H9 (cell line): Measurements from ENCODE around the gene CGAS. TPM values are rescaled to one million over a fixed set of nuclear protein-coding genes. Genes with fewer than 3 reads are reported as not detected.

Source experiments
- DNase-seq: peaks from one replicate; pipeline ENCODE4 v3.0.0-alpha.2; 2017
- H2AFZ ChIP-seq: one replicate; pipeline ENCODE4 v1.6.1; 2013; ENCODE audit warnings: mild to moderate bottlenecking, low read length, control low read depth, moderate library complexity
- H2AK5ac ChIP-seq: 2 replicates; pipeline ENCODE4 v1.6.1; 2013; ENCODE audit warnings: low read length, control low read depth, mixed read lengths; ENCODE audit not compliant: insufficient read length
- H2BK120ac ChIP-seq: one replicate; pipeline ENCODE4 v1.6.1; 2013; ENCODE audit warnings: low read depth, mild to moderate bottlenecking, low read length, control low read depth, inconsistent platforms; ENCODE audit not compliant: poor library complexity, severe bottlenecking
- H2BK12ac ChIP-seq: 2 replicates; pipeline ENCODE4 v1.6.1; 2013; ENCODE audit warnings: low read length, control low read depth, mixed read lengths, low read depth; ENCODE audit not compliant: insufficient read length
- H2BK15ac ChIP-seq: 2 replicates; pipeline ENCODE4 v1.6.1; 2013; ENCODE audit warnings: low read depth, low read length, control low read depth
- H2BK20ac ChIP-seq: one replicate; pipeline ENCODE4 v1.6.1; 2013; ENCODE audit warnings: low read depth, mild to moderate bottlenecking, low read length, control low read depth, inconsistent platforms; ENCODE audit not compliant: poor library complexity, severe bottlenecking
- H2BK5ac ChIP-seq: 2 replicates; pipeline ENCODE4 v1.6.1; 2013; ENCODE audit warnings: low read length, control low read depth, mixed read lengths; ENCODE audit not compliant: insufficient read length
- H3K14ac ChIP-seq: 2 replicates; pipeline ENCODE4 v1.6.1; 2013; ENCODE audit warnings: low read length, control low read depth; ENCODE audit not compliant: insufficient read depth
- H3K18ac ChIP-seq: 2 replicates; pipeline ENCODE4 v1.6.1; 2013; ENCODE audit warnings: low read depth, mild to moderate bottlenecking, mixed read lengths, low read length, control low read depth; ENCODE audit not compliant: insufficient read length
- H3K23ac ChIP-seq: 2 replicates; pipeline ENCODE4 v1.6.1; 2013; ENCODE audit warnings: low read length, control low read depth, mixed read lengths, low read depth; ENCODE audit not compliant: insufficient read length
- H3K23me2 ChIP-seq: 2 replicates; pipeline ENCODE4 v1.6.1; 2013; ENCODE audit warnings: low read depth, mild to moderate bottlenecking, mixed read lengths, low read length, control low read depth; ENCODE audit not compliant: insufficient read length, poor library complexity, severe bottlenecking
- H3K27ac ChIP-seq: 2 replicates; pipeline ENCODE4 v1.5.1; 2013; ENCODE audit warnings: low read length, control low read depth, mixed read lengths, low read depth; ENCODE audit not compliant: insufficient read length
- H3K27me3 ChIP-seq: 2 replicates; pipeline ENCODE4 v1.6.1; 2013; ENCODE audit warnings: low read length, control low read depth, inconsistent platforms; ENCODE audit not compliant: insufficient read depth
- H3K4ac ChIP-seq: 2 replicates; pipeline ENCODE4 v1.6.1; 2013; ENCODE audit warnings: low read depth, mild to moderate bottlenecking, control low read depth, inconsistent platforms, low read length, moderate library complexity
- H3K4me1 ChIP-seq: 2 replicates; pipeline ENCODE4 v1.6.1; 2013; ENCODE audit warnings: low read length, control low read depth, inconsistent platforms; ENCODE audit not compliant: insufficient read depth
- H3K4me2 ChIP-seq: 2 replicates; pipeline ENCODE4 v1.6.1; 2013; ENCODE audit warnings: low read length, control low read depth, mixed read lengths; ENCODE audit not compliant: insufficient read length, insufficient read depth
- H3K56ac ChIP-seq: 2 replicates; pipeline ENCODE4 v1.6.1; 2013; ENCODE audit warnings: low read depth, mild to moderate bottlenecking, mixed read lengths, low read length, control low read depth; ENCODE audit not compliant: insufficient read length
- H3K79me1 ChIP-seq: 2 replicates; pipeline ENCODE4 v1.6.1; 2013; ENCODE audit warnings: low read depth, mild to moderate bottlenecking, moderate library complexity, low read length, control low read depth, inconsistent platforms; ENCODE audit not compliant: insufficient read depth, poor library complexity, severe bottlenecking
- H3K79me2 ChIP-seq: 2 replicates; pipeline ENCODE4 v1.6.1; 2013; ENCODE audit warnings: low read length, control low read depth, inconsistent platforms; ENCODE audit not compliant: insufficient read depth
- H3K9ac ChIP-seq: 2 replicates; pipeline ENCODE4 v1.6.1; 2013; ENCODE audit warnings: low read length, control low read depth, mixed read lengths; ENCODE audit not compliant: insufficient read length; ENCODE audit errors: extremely low read depth
- H3K9me3 ChIP-seq: one replicate; pipeline ENCODE4 v1.6.1; 2013; ENCODE audit warnings: low read depth, low read length, inconsistent platforms; ENCODE audit not compliant: control insufficient read depth
- H3T11ph ChIP-seq: one replicate; pipeline ENCODE4 v1.6.1; 2013; ENCODE audit warnings: mild to moderate bottlenecking, low read length, control low read depth, inconsistent platforms
- H4K20me1 ChIP-seq: one replicate; pipeline ENCODE4 v1.6.1; 2013; ENCODE audit not compliant: control insufficient read depth, insufficient read length, insufficient read depth
- H4K5ac ChIP-seq: 2 replicates; pipeline ENCODE4 v1.6.1; 2013; ENCODE audit warnings: low read depth, mild to moderate bottlenecking, mixed read lengths, low read length, control low read depth; ENCODE audit not compliant: insufficient read length
- H4K8ac ChIP-seq: replicated peaks from 2 replicates; pipeline ENCODE4 v1.6.1; 2013; ENCODE audit warnings: low read length, control low read depth, mixed read lengths, low read depth; ENCODE audit not compliant: insufficient read length
- H4K91ac ChIP-seq: 2 replicates; pipeline ENCODE4 v1.6.1; 2013; ENCODE audit warnings: low read depth, mild to moderate bottlenecking, moderate library complexity, mixed read lengths, low read length, control low read depth; ENCODE audit not compliant: insufficient read length
- H3K27ac Mint-ChIP-seq, 3 experiments: 2 replicates in 2 of 3; 3 replicates in 1 of 3; pipeline ENCODE4 v1.8.0; 2020 to 2021; ENCODE audit warnings: mixed read lengths in 3 of 3, mild to moderate bottlenecking in 1 of 3, moderate library complexity in 1 of 3
- H3K27me3 Mint-ChIP-seq: 2 replicates; pipeline ENCODE4 v1.8.0; 2021; ENCODE audit warnings: low read depth, mild to moderate bottlenecking, moderate library complexity, mixed read lengths
- H3K36me3 Mint-ChIP-seq, 3 experiments: 2 replicates in 2 of 3; 3 replicates in 1 of 3; pipeline ENCODE4 v1.8.0; 2020 to 2021; ENCODE audit warnings: low read depth in 3 of 3, mixed read lengths in 3 of 3; ENCODE audit not compliant: insufficient read depth in 1 of 3
- H3K4me1 Mint-ChIP-seq, 2 experiments: 2 replicates each; pipeline ENCODE4 v1.8.0; 2020; ENCODE audit warnings: mixed read lengths in 2 of 2
- H3K4me3 Mint-ChIP-seq, 2 experiments: 2 replicates in 1 of 2; 3 replicates in 1 of 2; pipeline ENCODE4 v1.8.0; 2020 to 2021; ENCODE audit warnings: mild to moderate bottlenecking in 2 of 2, mixed read lengths in 2 of 2, moderate library complexity in 1 of 2
- H3K9me3 Mint-ChIP-seq, 2 experiments: 2 replicates in 1 of 2; 3 replicates in 1 of 2; pipeline ENCODE4 v1.8.0; 2020; ENCODE audit warnings: mild to moderate bottlenecking in 2 of 2, mixed read lengths in 2 of 2, moderate library complexity in 1 of 2
- WGBS: extraction: QIAGEN DNeasy Blood & Tissue Kit; methylation state at CpG from one replicate; pipeline ENCODE4 v1.1.7; 2013; ENCODE audit warnings: missing lambda C conversion rate, low lambda C conversion rate, mixed read lengths; ENCODE audit not compliant: insufficient read length; ENCODE audit errors: extremely low coverage; 5-methylcytosine and 5-hydroxymethylcytosine counted together
- total RNA-seq: library from RNA; stranded (reverse); gene quantifications from 2 replicates; pipeline ENCODE4 v1.2.1, GENCODE V29; 2021
- TF ChIP-seq, protein P1 (sequence below): fragments of 200-600 bp; sonication (generic); conservative IDR thresholded peaks from 3 replicates; pipeline ENCODE4 v1.8.0; 2021; ENCODE audit warnings: antibody characterized with exemption, mild to moderate bottlenecking

Gene CGAS
- total RNA-seq, 1 experiment from 2014 or later = 1.7 TPM

DNA sequence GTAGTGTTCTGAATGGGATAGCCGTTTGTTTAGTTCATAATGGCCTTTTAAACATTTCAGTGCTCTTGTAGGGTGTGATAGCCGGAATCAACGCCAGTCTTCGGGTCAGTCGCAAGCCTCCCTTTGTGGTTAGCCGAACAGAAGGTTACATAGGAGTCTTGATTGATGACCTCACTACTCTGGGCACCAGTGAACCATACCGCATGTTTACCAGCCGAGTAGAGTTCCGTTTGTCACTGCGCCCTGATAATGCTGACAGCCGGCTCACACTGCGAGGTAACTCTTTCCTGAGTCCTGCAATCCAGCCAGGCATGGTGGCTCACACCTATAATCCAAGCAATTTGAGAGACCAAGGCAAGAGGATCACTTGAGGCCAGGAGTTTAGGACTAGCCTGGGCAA is 29.9 kb upstream of the CGAS start:
- Histone ChIP-seq H3K14ac (no peak overlapping the region), H2BK12ac (no peak overlapping the region), H3K23ac (no peak overlapping the region), H4K8ac (no peak overlapping the region), H3K27ac (no peak overlapping the region), H3K4me2 (no peak overlapping the region), H4K20me1 (no peaks in the 10 kb centered on the region), H2BK120ac (no peak overlapping the region), H2BK5ac (no peak overlapping the region), H3K18ac (no peak overlapping the region), H4K5ac (no peak overlapping the region), H3K79me2 (no peaks in the 10 kb centered on the region), H3T11ph (no peak overlapping the region), H2BK15ac (no peak overlapping the region), H2BK20ac (no peak overlapping the region), H3K23me2 (no peaks in the 10 kb centered on the region), H3K9me3 (no peaks in the 10 kb centered on the region), H3K56ac (no peak overlapping the region), H3K4me1 (no peaks in the 10 kb centered on the region), H3K9ac (no peak overlapping the region), H3K79me1 (no peaks in the 10 kb centered on the region), H3K4ac (no peak overlapping the region), H3K27me3 (no peaks in the 10 kb centered on the region), H2AK5ac (no peak overlapping the region), H2AFZ (no peak overlapping the region), H4K91ac (no peak overlapping the region)
- no peak overlapping the region for H3K4me3 Mint-ChIP-seq
- no peaks in the 10 kb centered on the region for H3K27me3 Mint-ChIP-seq
- no CpG with 5 or more reads among the region's 12 CpGs for WGBS
- TF ChIP-seq, protein P1, sequence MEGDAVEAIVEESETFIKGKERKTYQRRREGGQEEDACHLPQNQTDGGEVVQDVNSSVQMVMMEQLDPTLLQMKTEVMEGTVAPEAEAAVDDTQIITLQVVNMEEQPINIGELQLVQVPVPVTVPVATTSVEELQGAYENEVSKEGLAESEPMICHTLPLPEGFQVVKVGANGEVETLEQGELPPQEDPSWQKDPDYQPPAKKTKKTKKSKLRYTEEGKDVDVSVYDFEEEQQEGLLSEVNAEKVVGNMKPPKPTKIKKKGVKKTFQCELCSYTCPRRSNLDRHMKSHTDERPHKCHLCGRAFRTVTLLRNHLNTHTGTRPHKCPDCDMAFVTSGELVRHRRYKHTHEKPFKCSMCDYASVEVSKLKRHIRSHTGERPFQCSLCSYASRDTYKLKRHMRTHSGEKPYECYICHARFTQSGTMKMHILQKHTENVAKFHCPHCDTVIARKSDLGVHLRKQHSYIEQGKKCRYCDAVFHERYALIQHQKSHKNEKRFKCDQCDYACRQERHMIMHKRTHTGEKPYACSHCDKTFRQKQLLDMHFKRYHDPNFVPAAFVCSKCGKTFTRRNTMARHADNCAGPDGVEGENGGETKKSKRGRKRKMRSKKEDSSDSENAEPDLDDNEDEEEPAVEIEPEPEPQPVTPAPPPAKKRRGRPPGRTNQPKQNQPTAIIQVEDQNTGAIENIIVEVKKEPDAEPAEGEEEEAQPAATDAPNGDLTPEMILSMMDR = no peak
- H3K36me3 Mint-ChIP-seq = peaks cover 35 to 78% (median 61%) of the 10 kb centered on the region in 3 experiments
- H3K4me1 Mint-ChIP-seq = no peaks in the 10 kb centered on the region
- peak overlapping the region in 1 of 3 experiments; percentile 41; a peak in 1 of 7 replicates for H3K27ac Mint-ChIP-seq
- no peaks in the 10 kb centered on the region for H3K9me3 Mint-ChIP-seq
- no peak for DNase-seq
